ENCODE data around the gene THOC7. TPM values are rescaled to one million over a fixed set of nuclear protein-coding genes. Genes with fewer than 3 reads are reported as not detected.

THOC7 gene
- total and polyA plus RNA-seq, 3 donors from 2014 or later: 22.5 to 85.5 (median 42.9) TPM

DNA sequence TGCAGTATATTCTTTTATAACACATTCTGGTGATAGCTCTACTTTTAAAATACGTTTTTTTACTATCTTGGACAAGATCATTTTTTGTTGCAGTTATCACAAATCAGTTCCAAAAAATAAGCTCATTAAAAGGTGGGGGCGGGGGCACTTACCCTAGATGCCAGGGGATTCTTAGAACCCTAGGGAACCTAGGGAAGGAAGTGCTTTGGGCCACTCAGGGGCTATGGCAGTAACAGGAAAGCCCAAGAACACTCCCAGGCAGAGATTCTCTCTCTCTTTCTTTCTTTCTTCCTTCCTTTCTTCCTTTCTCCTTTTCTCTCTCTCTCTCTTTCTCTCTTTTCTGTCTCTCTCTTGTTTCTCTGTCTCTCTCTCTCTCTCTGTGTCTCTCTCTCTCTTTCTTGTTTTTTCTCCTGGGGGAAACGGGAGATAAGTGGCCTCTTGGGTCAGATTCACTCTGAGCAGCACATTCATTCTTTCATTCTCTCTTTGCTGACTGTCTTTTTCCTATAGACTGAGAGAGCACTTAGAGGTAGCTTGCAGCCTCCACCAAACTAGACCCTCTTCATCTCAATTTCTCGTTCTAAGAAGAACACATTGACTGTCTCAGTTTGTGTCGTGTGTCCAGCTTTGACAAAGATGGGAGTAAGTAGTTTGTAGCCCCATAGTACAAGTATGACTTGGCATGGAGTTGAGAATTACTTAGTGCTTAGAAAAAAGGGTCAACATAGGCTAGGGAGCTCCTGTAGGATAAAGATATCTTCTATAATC is 32.0 kb upstream of the THOC7 start:
- H3K4me3 ChIP-seq: no peak overlapping the region
- H3K36me3 ChIP-seq (ENCODE audit: low read depth, missing control alignments): no peaks in the 10 kb centered on the region
- H3K9me3 ChIP-seq: no peaks in the 10 kb centered on the region
- 68 to 73% methylated on average over 5 of the region's 5 CpGs for WGBS, 2 donors
- H3K27ac ChIP-seq: no peak overlapping the region
- DNase-seq: no peak
- peaks cover 6% of the 10 kb centered on the region for H3K4me1 ChIP-seq
- TF ChIP-seq, protein P1, sequence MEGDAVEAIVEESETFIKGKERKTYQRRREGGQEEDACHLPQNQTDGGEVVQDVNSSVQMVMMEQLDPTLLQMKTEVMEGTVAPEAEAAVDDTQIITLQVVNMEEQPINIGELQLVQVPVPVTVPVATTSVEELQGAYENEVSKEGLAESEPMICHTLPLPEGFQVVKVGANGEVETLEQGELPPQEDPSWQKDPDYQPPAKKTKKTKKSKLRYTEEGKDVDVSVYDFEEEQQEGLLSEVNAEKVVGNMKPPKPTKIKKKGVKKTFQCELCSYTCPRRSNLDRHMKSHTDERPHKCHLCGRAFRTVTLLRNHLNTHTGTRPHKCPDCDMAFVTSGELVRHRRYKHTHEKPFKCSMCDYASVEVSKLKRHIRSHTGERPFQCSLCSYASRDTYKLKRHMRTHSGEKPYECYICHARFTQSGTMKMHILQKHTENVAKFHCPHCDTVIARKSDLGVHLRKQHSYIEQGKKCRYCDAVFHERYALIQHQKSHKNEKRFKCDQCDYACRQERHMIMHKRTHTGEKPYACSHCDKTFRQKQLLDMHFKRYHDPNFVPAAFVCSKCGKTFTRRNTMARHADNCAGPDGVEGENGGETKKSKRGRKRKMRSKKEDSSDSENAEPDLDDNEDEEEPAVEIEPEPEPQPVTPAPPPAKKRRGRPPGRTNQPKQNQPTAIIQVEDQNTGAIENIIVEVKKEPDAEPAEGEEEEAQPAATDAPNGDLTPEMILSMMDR (IDR thresholded peaks at IDR 0.05): no peak
- no peak for TF ChIP-seq POLR2A (IDR thresholded peaks at IDR 0.05)
- intact Hi-C loops (cut with DNase I; ENCODE audit: low total_unique reads): no loop called here
- H3K27me3 ChIP-seq: no peaks in the 10 kb centered on the region

DNA sequence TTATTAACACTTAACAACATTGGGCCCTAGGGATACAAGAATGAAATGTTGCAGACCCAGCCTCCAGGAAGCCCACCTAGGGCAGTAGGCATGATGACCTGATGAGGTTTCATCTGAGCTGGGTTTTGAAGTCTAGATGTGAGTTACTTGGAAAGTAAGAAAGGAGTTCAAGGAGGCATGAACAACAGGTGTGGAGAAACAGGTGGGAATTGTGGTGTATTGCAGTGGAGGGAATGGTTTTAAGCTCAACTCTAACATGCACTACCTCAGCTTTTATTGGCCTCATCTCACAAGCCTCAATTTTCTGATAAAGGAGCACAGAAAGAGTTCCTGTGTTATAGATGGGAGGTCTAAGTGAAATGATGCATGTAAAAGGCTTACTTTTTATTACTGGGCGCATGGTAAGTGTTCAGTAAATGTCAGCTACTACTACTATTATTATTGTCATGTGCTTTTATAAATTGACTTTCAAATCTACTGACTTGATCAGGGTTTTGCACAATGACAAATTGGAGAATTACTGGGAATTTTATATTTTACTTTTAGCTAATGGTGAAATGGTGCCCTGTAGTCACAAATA is 29.3 kb upstream of the THOC7 start:
- Histone ChIP-seq H3K36me3 (ENCODE audit: low read depth, missing control alignments) (no peaks in the 10 kb centered on the region), H3K9me3 (no peaks in the 10 kb centered on the region), H3K27me3 (no peaks in the 10 kb centered on the region), H3K27ac (no peak overlapping the region), H3K4me1 (peaks cover 6% of the 10 kb centered on the region), H3K4me3 (no peak overlapping the region)
- intact Hi-C loops (cut with DNase I; ENCODE audit: low total_unique reads): no loop called here
- WGBS, 2 donors: 96% methylated on average over 1 of the region's 1 CpG
- TF ChIP-seq, protein P1 (IDR thresholded peaks at IDR 0.05): no peak
- no peak for TF ChIP-seq POLR2A (IDR thresholded peaks at IDR 0.05)
- no peak for DNase-seq

DNA sequence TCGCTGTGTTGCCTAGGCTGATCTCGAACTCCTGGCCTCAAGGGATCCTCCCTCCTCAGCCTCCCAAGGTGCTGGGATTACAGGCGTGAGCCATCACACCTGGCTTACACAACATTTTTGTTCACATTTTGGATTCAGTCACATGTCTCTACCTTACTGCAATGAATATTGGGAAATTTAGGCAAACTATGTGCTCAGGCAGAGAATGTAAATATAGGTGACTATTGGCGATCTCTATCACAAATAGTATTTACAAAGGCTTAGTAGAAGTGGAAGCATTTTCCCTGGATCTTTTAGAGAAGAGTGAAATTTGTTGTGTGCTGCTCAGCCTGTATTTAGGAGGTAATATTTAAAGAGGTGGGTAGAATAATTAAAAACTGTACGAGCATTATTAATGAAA is 27.9 kb upstream of the THOC7 start:
- WGBS, 2 donors: 91 to 96% methylated on average over 5 of the region's 5 CpGs
- no peaks in the 10 kb centered on the region for H3K27me3 ChIP-seq

DNA sequence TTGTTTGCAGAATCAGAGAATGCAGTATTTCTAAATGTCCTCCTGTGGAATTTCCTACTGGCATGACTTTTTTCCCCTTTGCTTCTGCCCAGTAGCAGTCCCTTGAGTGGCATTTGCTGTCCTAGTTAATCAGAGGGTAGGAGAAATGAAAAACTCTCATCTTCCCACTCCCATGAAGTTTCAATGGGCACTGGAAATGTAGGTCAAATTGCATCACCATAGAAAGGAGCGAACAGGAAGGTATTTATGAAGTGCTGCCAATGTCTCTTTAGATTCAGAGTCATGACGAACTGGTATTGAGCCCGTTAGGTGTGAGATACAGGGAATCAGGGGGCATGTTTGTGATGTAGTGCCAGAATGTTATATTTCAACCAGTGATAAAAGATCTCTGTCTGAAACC is 23.3 kb upstream of the THOC7 start:
- Histone ChIP-seq H3K9me3 (no peaks in the 10 kb centered on the region), H3K4me3 (no peak overlapping the region), H3K36me3 (ENCODE audit: low read depth, missing control alignments) (no peaks in the 10 kb centered on the region), H3K4me1 (peaks cover 6% of the 10 kb centered on the region), H3K27me3 (no peaks in the 10 kb centered on the region), H3K27ac (no peak overlapping the region)
- intact Hi-C loops (cut with DNase I; ENCODE audit: low total_unique reads): no loop called here
- TF ChIP-seq, protein P1 (IDR thresholded peaks at IDR 0.05): no peak
- no peak for TF ChIP-seq POLR2A (IDR thresholded peaks at IDR 0.05)
- DNase-seq: no peak
- 63 to 68% methylated on average over 3 of the region's 3 CpGs for WGBS, 2 donors

More for the DNA sequence above, 27.9 kb upstream of the THOC7 start:
- DNase-seq: no peak
- intact Hi-C loops (cut with DNase I; ENCODE audit: low total_unique reads): no loop called here
- Histone ChIP-seq H3K4me3 (no peak overlapping the region), H3K36me3 (ENCODE audit: low read depth, missing control alignments) (no peaks in the 10 kb centered on the region), H3K9me3 (no peaks in the 10 kb centered on the region), H3K4me1 (peaks cover 11% of the 10 kb centered on the region), H3K27ac (no peak overlapping the region)
- no peak for TF ChIP-seq POLR2A (IDR thresholded peaks at IDR 0.05)
- TF ChIP-seq, protein P1 (IDR thresholded peaks at IDR 0.05): no peak
